Measurements from ENCODE around the gene PRPH2. TPM values are rescaled to one million over a fixed set of nuclear protein-coding genes. Genes with fewer than 3 reads are reported as not detected.

The PRPH2 gene
- total RNA-seq, 1 experiment from 2014 or later, result not detected

Other genes with a start within 250 kb of the PRPH2 start
- 14.9 and 16.3 TPM in 2 replicates for gene UBR2, start 158.6 kb downstream of the PRPH2 start, total RNA-seq (2014; rRNA removed; shearing (Covaris generic))
- 49.7 and 66.4 TPM in 2 replicates for gene TBCC, start 23.5 kb upstream of the PRPH2 start, total RNA-seq (2014; rRNA removed; shearing (Covaris generic))
- gene BICRAL, start 59.5 kb upstream of the PRPH2 start, total RNA-seq (2014; rRNA removed; shearing (Covaris generic)), result 2.3 and 3.4 TPM in 2 replicates
- gene RPL7L1, start 157.0 kb upstream of the PRPH2 start, total RNA-seq (2014; rRNA removed; shearing (Covaris generic)), result 188 and 203 TPM in 2 replicates
- not detected in 2 replicates for gene PTCRA, start 193.5 kb upstream of the PRPH2 start, total RNA-seq (2014; rRNA removed; shearing (Covaris generic))
- 34.0 and 50.6 TPM in 2 replicates for gene CNPY3, start 206.9 kb upstream of the PRPH2 start, total RNA-seq (2014; rRNA removed; shearing (Covaris generic))
- not detected in 2 replicates for gene GNMT, start 238.2 kb upstream of the PRPH2 start, total RNA-seq (2014; rRNA removed; shearing (Covaris generic))